H1 (cell line): Measurements from ENCODE around the gene NET1. TPM values are rescaled to one million over a fixed set of nuclear protein-coding genes. Genes with fewer than 3 reads are reported as not detected.

Source experiments
- CTCF ChIA-PET: fragments of 300-600 bp; sonication (Branson Sonifier 250); formaldehyde crosslinking; loops from one replicate; lab custom pipeline; 2021; ENCODE audit not compliant: partially characterized antibody; lab: Charles Lee
- POLR2A ChIA-PET: fragments of 300-600 bp; sonication (Branson Sonifier 250); formaldehyde crosslinking; loops from one replicate; lab custom pipeline; 2021; ENCODE audit warnings: inconsistent platforms; ENCODE audit not compliant: partially characterized antibody; lab: Charles Lee
- DNase-seq, 2 experiments: peaks; one replicate each; pipeline versions ENCODE4 v3.0.0 to v3.0.0-alpha.2; 2010 to 2022; ENCODE audit warnings: low spot score in 2 of 2, low read depth in 1 of 2, mixed read lengths in 1 of 2
- FAIRE-seq: peaks from 2 replicates; lab custom pipeline; 2011; peaks lifted over from hg19 to GRCh38; lab: Jason Lieb, UNC
- H2AFZ ChIP-seq: 2 replicates; pipeline ENCODE4 v1.8.1; 2012; ENCODE audit warnings: low read length, inconsistent platforms
- H2AK5ac ChIP-seq: 2 replicates; pipeline ENCODE4 v1.6.1; 2013; ENCODE audit warnings: low read depth, low read length
- H2BK120ac ChIP-seq: replicated peaks from 2 replicates; pipeline ENCODE3; 2013; ENCODE audit warnings: low read depth, low read length, inconsistent platforms
- H2BK12ac ChIP-seq: 2 replicates; pipeline ENCODE4 v1.6.1; 2013; ENCODE audit warnings: low read depth, low read length
- H2BK15ac ChIP-seq: 2 replicates; pipeline ENCODE4 v1.6.1; 2013; ENCODE audit warnings: low read length
- H2BK20ac ChIP-seq: 2 replicates; pipeline ENCODE4 v1.6.1; 2013; ENCODE audit warnings: low read length
- H2BK5ac ChIP-seq: 2 replicates; pipeline ENCODE4 v1.6.1; 2013; ENCODE audit warnings: low read depth, low read length
- H3K14ac ChIP-seq: 2 replicates; pipeline ENCODE4 v1.6.1; 2013; ENCODE audit warnings: inconsistent platforms; ENCODE audit not compliant: insufficient read length
- H3K18ac ChIP-seq: 2 replicates; pipeline ENCODE4 v1.6.1; 2013; ENCODE audit warnings: low read length; ENCODE audit errors: extremely low read depth
- H3K23ac ChIP-seq: 2 replicates; pipeline ENCODE4 v1.6.1; 2013; ENCODE audit warnings: inconsistent platforms; ENCODE audit not compliant: insufficient read length
- H3K23me2 ChIP-seq: 2 replicates; pipeline ENCODE4 v1.6.1; 2013; ENCODE audit warnings: low read depth, low read length
- H3K27ac ChIP-seq: 2 replicates; pipeline ENCODE4 v1.6.1; 2011; ENCODE audit warnings: low read depth, low read length, inconsistent platforms
- H3K27me3 ChIP-seq, 4 experiments: replicated peaks in 1 of 4; 1 replicate in 1 of 4; 2 replicates in 3 of 4; pipeline versions ENCODE4 v1.6.1 to v1.8.1; 2011 to 2013; ENCODE audit warnings: low read length in 3 of 4, mild to moderate bottlenecking in 3 of 4, inconsistent platforms in 2 of 4, mixed read lengths in 2 of 4, moderate library complexity in 1 of 4; ENCODE audit not compliant: control insufficient read depth in 3 of 4, insufficient read depth in 3 of 4; ENCODE audit errors: extremely low read depth in 1 of 4
- H3K36me3 ChIP-seq, 4 experiments: 2 replicates each; pipeline versions ENCODE4 v1.6.1 to v1.8.1; 2011 to 2013; ENCODE audit warnings: mild to moderate bottlenecking in 4 of 4, low read length in 3 of 4, moderate library complexity in 2 of 4, control low read depth in 1 of 4, inconsistent platforms in 1 of 4; ENCODE audit not compliant: insufficient read depth in 4 of 4, control insufficient read depth in 2 of 4
- H3K4ac ChIP-seq: replicated peaks from 2 replicates; pipeline ENCODE3; 2013; ENCODE audit warnings: low read length, low read depth, mixed read lengths, inconsistent platforms; ENCODE audit not compliant: insufficient read length
- H3K4me1 ChIP-seq, 4 experiments: replicated peaks in 1 of 4; 1 replicate in 1 of 4; 2 replicates in 3 of 4; pipeline versions ENCODE4 v1.6.1 to v1.8.1; 2011 to 2013; ENCODE audit warnings: low read length in 3 of 4, inconsistent platforms in 2 of 4, mixed read lengths in 1 of 4; ENCODE audit not compliant: insufficient read depth in 4 of 4, control insufficient read depth in 3 of 4
- H3K4me2 ChIP-seq, 2 experiments: 2 replicates each; pipeline versions ENCODE4 v1.6.1 to v1.8.1; 2011 to 2013; ENCODE audit warnings: low read depth in 2 of 2, low read length in 2 of 2, control low read depth in 1 of 2, inconsistent platforms in 1 of 2, mild to moderate bottlenecking in 1 of 2; ENCODE audit not compliant: insufficient read depth in 1 of 2
- H3K4me3 ChIP-seq, 4 experiments: fragments of 200-600, 300-600 bp in 1 of 4; sonication (generic), shearing (Covaris generic), sonication (Bioruptor Twin) in 1 of 4; 2 replicates each; pipeline versions ENCODE4 v1.5.1 to v1.8.1; 2011 to 2016; ENCODE audit warnings: low read length in 4 of 4, low read depth in 3 of 4, control low read depth in 2 of 4, inconsistent platforms in 2 of 4, mild to moderate bottlenecking in 2 of 4, mixed read lengths in 1 of 4, moderate library complexity in 1 of 4; ENCODE audit not compliant: insufficient read depth in 2 of 4; ENCODE audit errors: extremely low read depth in 1 of 4
- H3K56ac ChIP-seq: replicated peaks from 2 replicates; pipeline ENCODE3; 2013; ENCODE audit warnings: low read depth, mild to moderate bottlenecking, mixed read lengths, low read length, inconsistent platforms; ENCODE audit not compliant: insufficient read length
- H3K79me1 ChIP-seq: 2 replicates; pipeline ENCODE4 v1.6.1; 2013; ENCODE audit warnings: low read depth, low read length, control low read depth
- H3K79me2 ChIP-seq, 2 experiments: 2 replicates each; pipeline versions ENCODE4 v1.6.1 to v1.8.1; 2012 to 2013; ENCODE audit warnings: low read length in 2 of 2, mild to moderate bottlenecking in 2 of 2, inconsistent platforms in 1 of 2; ENCODE audit not compliant: insufficient read depth in 2 of 2, control insufficient read depth in 1 of 2
- H3K9ac ChIP-seq, 4 experiments: replicated peaks in 1 of 4; 1 replicate in 1 of 4; 2 replicates in 3 of 4; pipeline versions ENCODE4 v1.6.1 to v1.8.1; 2011 to 2013; ENCODE audit warnings: low read depth in 3 of 4, low read length in 3 of 4, control low read depth in 2 of 4, mild to moderate bottlenecking in 2 of 4, moderate library complexity in 2 of 4, inconsistent platforms in 1 of 4; ENCODE audit errors: extremely low read depth in 1 of 4
- H3K9me3 ChIP-seq, 2 experiments: 2 replicates each; pipeline versions ENCODE4 v1.6.1 to v1.8.1; 2012 to 2013; ENCODE audit warnings: mild to moderate bottlenecking in 2 of 2, moderate library complexity in 2 of 2, control low read depth in 1 of 2, inconsistent platforms in 1 of 2, low read depth in 1 of 2, low read length in 1 of 2, mixed read lengths in 1 of 2; ENCODE audit not compliant: insufficient read depth in 2 of 2
- H4K20me1 ChIP-seq, 2 experiments: replicated peaks in 1 of 2; 2 replicates each; pipeline versions ENCODE3 to v1.8.1; 2011 to 2013; ENCODE audit warnings: inconsistent platforms in 2 of 2, low read length in 2 of 2, mild to moderate bottlenecking in 1 of 2; ENCODE audit not compliant: insufficient read depth in 2 of 2, control insufficient read depth in 1 of 2
- H4K5ac ChIP-seq: 2 replicates; pipeline ENCODE4 v1.6.1; 2013; ENCODE audit warnings: low read length, low read depth, mixed read lengths, inconsistent platforms; ENCODE audit not compliant: insufficient read length
- H4K8ac ChIP-seq: 2 replicates; pipeline ENCODE4 v1.8.0; 2013; ENCODE audit warnings: mild to moderate bottlenecking, moderate library complexity, low read length, inconsistent platforms; ENCODE audit not compliant: insufficient read depth; ENCODE audit errors: extremely low read depth
- H4K91ac ChIP-seq: replicated peaks from 2 replicates; pipeline ENCODE3; 2013; ENCODE audit warnings: low read length, mixed read lengths, inconsistent platforms; ENCODE audit not compliant: insufficient read length
- NRF1 ChIP-seq: IDR thresholded peaks from 2 replicates; pipeline ENCODE4 v1.6.1; 2011; ENCODE audit warnings: mild to moderate bottlenecking, low read depth, low read length, improper control_type of control experiment
- WGBS, 2 experiments: shearing (Covaris generic) in 1 of 2; methylation state at CpG; one replicate each; pipeline versions ENCODE4 v1.1.6 to v1.1.7; 2013 to 2015; ENCODE audit warnings: low lambda C conversion rate in 2 of 2, mixed read lengths in 2 of 2, inconsistent platforms in 1 of 2, low coverage in 1 of 2, missing lambda C conversion rate in 1 of 2; ENCODE audit not compliant: insufficient replicate concordance in 2 of 2, insufficient coverage in 1 of 2, insufficient read length in 1 of 2; ENCODE audit errors: extremely low coverage in 1 of 2, missing lambda C conversion rate in 1 of 2; 5-methylcytosine and 5-hydroxymethylcytosine counted together
- polyA plus RNA-seq, 7 experiments: library from polyadenylated mRNA; depleted of rRNA in 3 of 7; stranded (reverse) in 5 of 7; unstranded in 2 of 7; fragments of >200 nt in 5 of 7; fragments of 200-250 nt in 2 of 7; gene quantifications; 1 replicate in 5 of 7; 2 replicates in 1 of 7; 4 replicates in 1 of 7; pipeline versions ENCODE4 v1.2.1 to v1.2.3, GENCODE V29; 2011 to 2013; ENCODE audit warnings: missing spikeins in 2 of 7, mixed read lengths in 2 of 7
- total RNA-seq: library from RNA; stranded (reverse); fragmentation: NEBNext Ultra II Directional; extraction: Animal tissue kit (Norgen Biotek cat#: 25700); gene quantifications from 2 replicates; pipeline ENCODE4 v1.2.1, GENCODE V29; 2021
- TF ChIP-seq, protein P1 (sequence below): IDR thresholded peaks from 2 replicates; pipeline ENCODE4 v1.6.1; 2012; ENCODE audit warnings: inconsistent platforms

NET1 gene
- total and polyA plus RNA-seq, 2 of the 8 experiments (the other 6 are each of a cell fraction or from before 2014, with no cell fraction given), result 21.5 to 117 TPM

DNA sequence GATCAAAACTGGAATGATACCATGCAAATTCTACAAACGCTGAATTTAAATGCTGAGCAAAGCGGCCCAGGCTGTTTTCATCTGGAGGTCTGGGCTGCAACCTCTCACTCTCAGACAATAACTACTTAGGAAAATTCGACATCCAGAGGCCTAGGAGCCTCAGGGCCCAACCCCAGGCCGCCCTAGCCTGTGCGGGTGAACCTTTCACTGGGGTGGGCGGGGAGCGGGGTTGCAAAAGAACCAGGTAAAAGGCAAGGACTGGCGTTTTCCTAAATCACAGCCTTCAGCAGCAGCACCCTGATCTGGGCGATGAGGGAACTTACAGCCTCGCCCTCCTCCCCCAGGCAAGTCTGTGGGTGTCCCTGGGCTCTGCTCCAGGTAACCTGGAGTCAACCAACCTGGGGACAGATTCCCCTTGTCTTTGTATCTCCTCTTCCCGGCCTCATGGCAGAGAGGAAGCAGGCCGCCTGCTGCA, 53.7 kb downstream of the NET1 start:
- H2BK120ac ChIP-seq, result peak overlapping the region; percentile 47
- H3K27ac ChIP-seq, result peak overlapping the region; percentile 82
- peaks cover 8% of the 10 kb centered on the region; the same call in 1 of the 2 replicates for H3K23me2 ChIP-seq
- H3K14ac ChIP-seq, result no peak overlapping the region
- FAIRE-seq (no peak), DNase-seq (no peak)
- peak overlapping the region; percentile 72 for H3K4ac ChIP-seq
- H3K36me3 ChIP-seq, result peaks cover 0 to under 1% (median 0%) of the 10 kb centered on the region in 4 experiments; a peak in 1 of 8 replicates
- no peaks in the 10 kb centered on the region for H4K20me1 ChIP-seq
- H4K8ac ChIP-seq, result peak overlapping the region; percentile 91; the same call in 1 of the 2 replicates
- H3K79me2 ChIP-seq, result no peaks in the 10 kb centered on the region
- peaks cover 0 to 4% (median 0%) of the 10 kb centered on the region in 4 experiments; a peak in 1 of 7 replicates for H3K27me3 ChIP-seq
- peak overlapping the region; percentile 99 for H3K18ac ChIP-seq
- H3K56ac ChIP-seq, result peak overlapping the region; percentile 43
- peaks cover 8 to 18% (median 14%) of the 10 kb centered on the region in 4 experiments for H3K4me1 ChIP-seq
- H2AFZ ChIP-seq, result peak overlapping the region; percentile 8; the same call in 1 of the 2 replicates
- 51% methylated on average over 10 of the region's 12 CpGs; no CpG with 5 or more reads in 1 of the 2 experiments for WGBS, 2 experiments
- TF ChIP-seq, protein P1, sequence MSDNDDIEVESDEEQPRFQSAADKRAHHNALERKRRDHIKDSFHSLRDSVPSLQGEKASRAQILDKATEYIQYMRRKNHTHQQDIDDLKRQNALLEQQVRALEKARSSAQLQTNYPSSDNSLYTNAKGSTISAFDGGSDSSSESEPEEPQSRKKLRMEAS, result 0 out of 2 replicates have a peak, but pooled peaks have one; percentile 35
- TF ChIP-seq NRF1, result no peak
- H2BK15ac ChIP-seq, result peak overlapping the region; percentile 46; the same call in 1 of the 2 replicates
- peak overlapping the region; percentile 56 for H4K5ac ChIP-seq
- H4K91ac ChIP-seq, result peak overlapping the region; percentile 56
- H3K79me1 ChIP-seq, result no peaks in the 10 kb centered on the region
- ChIA-PET POLR2A (interaction anchor here (0.7 to 4.8 kb wide), 11 partner anchors 10 to 40 kb away, joined by 3 to 44 read pairs (median 5); no protein-coding TSS in a partner anchor), CTCF (interaction anchor here (1.2 to 2.2 kb wide), 4 partner anchors 11 to 157 kb away, joined by 4 to 9 read pairs (median 5); partner anchors contain the start of gene CALML5)
- no peak overlapping the region for H3K23ac ChIP-seq
- peak overlapping the region in 3 of 4 experiments; percentile 46 to 69 (median 57); a peak in 4 of 7 replicates for H3K9ac ChIP-seq
- H2AK5ac ChIP-seq, result no peak overlapping the region; the same call in 1 of the 2 replicates
- H2BK20ac ChIP-seq, result peak overlapping the region; percentile 100
- H3K4me3 ChIP-seq, result peak overlapping the region in 1 of 4 experiments; percentile 23; a peak in 1 of 8 replicates
- peak overlapping the region; percentile 96 for H2BK5ac ChIP-seq
- H3K4me2 ChIP-seq, result peak overlapping the region; percentile 46 to 71; a peak in 3 of 4 replicates
- peak overlapping the region; percentile 98 for H2BK12ac ChIP-seq
- H3K9me3 ChIP-seq, result peaks cover 17 to 22% of the 10 kb centered on the region in 2 experiments
